GM23338 (cell line): ENCODE results near the gene COQ10B. TPM values are rescaled to one million over a fixed set of nuclear protein-coding genes. Genes with fewer than 3 reads are reported as not detected.

Experiments used
- ATAC-seq: fragments of 200-7000 bp; cut with Tn5 transposase; 3 replicates; pipeline ENCODE4 v1.9.1; 2020
- DNase-seq: peaks from one replicate; pipeline ENCODE4 v3.0.0-alpha.2; 2015; ENCODE audit warnings: low spot score
- H2AFZ ChIP-seq: fragments of 200-600 bp; sonication (generic); 2 replicates; pipeline ENCODE4 v1.8.0; 2016; ENCODE audit warnings: antibody characterized with exemption, mild to moderate bottlenecking, moderate library complexity
- H3F3A ChIP-seq: fragments of 200-600 bp; sonication (generic); replicated peaks from 2 replicates; pipeline ENCODE4 v1.8.0; 2017; ENCODE audit warnings: antibody characterized with exemption, mixed run types, low read depth
- H3K27ac ChIP-seq: fragments of 200-600 bp; sonication (generic); 2 replicates; pipeline ENCODE4 v1.6.1; 2016; ENCODE audit warnings: low read depth
- H3K27me3 ChIP-seq: fragments of 200-600 bp; sonication (generic); 2 replicates; pipeline ENCODE4 v1.8.0; 2016; ENCODE audit warnings: mild to moderate bottlenecking, mixed run types, moderate library complexity; ENCODE audit not compliant: insufficient read depth
- H3K36me3 ChIP-seq: fragments of 200-600 bp; sonication (generic); 2 replicates; pipeline ENCODE4 v1.8.0; 2016; ENCODE audit warnings: mild to moderate bottlenecking; ENCODE audit not compliant: insufficient read depth
- H3K4me1 ChIP-seq: fragments of 200-600 bp; sonication (generic); 2 replicates; pipeline ENCODE4 v1.8.0; 2016; ENCODE audit warnings: mild to moderate bottlenecking, moderate library complexity; ENCODE audit not compliant: insufficient read depth
- H3K4me2 ChIP-seq: fragments of 200-600 bp; sonication (generic); 2 replicates; pipeline ENCODE4 v1.7.1; 2017; ENCODE audit warnings: mixed run types
- H3K4me3 ChIP-seq: fragments of 200-600 bp; sonication (generic); 2 replicates; pipeline ENCODE4 v1.6.1; 2016; ENCODE audit warnings: mixed run types
- H3K79me2 ChIP-seq: fragments of 200-600 bp; sonication (generic); replicated peaks from 2 replicates; pipeline ENCODE4 v1.8.0; 2017; ENCODE audit warnings: mild to moderate bottlenecking; ENCODE audit not compliant: insufficient read depth
- H3K9me2 ChIP-seq: fragments of 200-600 bp; sonication (generic); 2 replicates; pipeline ENCODE4 v1.8.0; 2017; ENCODE audit not compliant: insufficient read depth
- H4K20me1 ChIP-seq: fragments of 200-600 bp; sonication (generic); replicated peaks from 2 replicates; pipeline ENCODE4 v1.8.0; 2017; ENCODE audit warnings: mild to moderate bottlenecking; ENCODE audit not compliant: insufficient read depth
- H3K27ac Mint-ChIP-seq: 2 replicates; pipeline ENCODE4 v1.8.0; 2020; ENCODE audit warnings: inconsistent platforms, mild to moderate bottlenecking, moderate library complexity, mixed read lengths
- H3K27me3 Mint-ChIP-seq: 3 replicates; pipeline ENCODE4 v1.8.0; 2022; ENCODE audit warnings: low read depth, mild to moderate bottlenecking, moderate library complexity, mixed read lengths, inconsistent platforms; ENCODE audit not compliant: insufficient read depth, poor library complexity
- H3K36me3 Mint-ChIP-seq: 3 replicates; pipeline ENCODE4 v1.8.0; 2021; ENCODE audit warnings: low read depth, mild to moderate bottlenecking, inconsistent platforms, moderate library complexity, mixed read lengths
- H3K4me1 Mint-ChIP-seq: 3 replicates; pipeline ENCODE4 v1.8.0; 2020; ENCODE audit warnings: mild to moderate bottlenecking, inconsistent platforms, mixed read lengths
- H3K4me3 Mint-ChIP-seq: 3 replicates; pipeline ENCODE4 v1.8.0; 2021; ENCODE audit warnings: moderate library complexity, mild to moderate bottlenecking, inconsistent platforms, mixed read lengths
- H3K9me3 Mint-ChIP-seq: 3 replicates; pipeline ENCODE4 v1.8.0; 2020; ENCODE audit warnings: moderate library complexity, mild to moderate bottlenecking, inconsistent platforms, mixed read lengths
- CREB1 ChIP-seq: fragments of 250-450 bp; sonication (Bioruptor Pico); IDR thresholded peaks from 2 replicates; pipeline ENCODE4 v1.5.0; 2020; ENCODE audit warnings: low read depth, mild to moderate bottlenecking, moderate library complexity
- NANOG ChIP-seq: IDR thresholded peaks from 2 replicates; pipeline ENCODE4 v1.6.1; 2016; ENCODE audit warnings: antibody characterized with exemption, borderline replicate concordance
- POLR2AphosphoS5 ChIP-seq: IDR thresholded peaks from 2 replicates; pipeline ENCODE4 v1.6.1; 2016; ENCODE audit warnings: antibody characterized with exemption, low read depth
- ZNF114 ChIP-seq: fragments of 250-450 bp; sonication (Bioruptor Pico); IDR thresholded peaks from 2 replicates; pipeline ENCODE4 v1.5.0; 2020; ENCODE audit warnings: mild to moderate bottlenecking, moderate library complexity
- ZNF331 ChIP-seq: fragments of 250-450 bp; sonication (Bioruptor Pico); IDR thresholded peaks from 2 replicates; pipeline ENCODE4 v1.5.0; 2020; ENCODE audit warnings: low read depth, mild to moderate bottlenecking, moderate library complexity
- polyA plus RNA-seq: library from polyadenylated mRNA; unstranded; fragments of >200 nt; fragmentation: Nextera tagmentation; extraction: Ambion mirVana; gene quantifications from 2 replicates; pipeline ENCODE4 v1.2.1, GENCODE V29; 2016
- total RNA-seq: library from RNA; depleted of rRNA; stranded (reverse); fragments of >200 nt; shearing (Covaris generic); gene quantifications from 2 replicates; pipeline ENCODE4 v1.2.3, GENCODE V29; 2014
- TF ChIP-seq, protein P1 (sequence below): fragments of 250-450 bp; sonication (Bioruptor Pico); IDR thresholded peaks from 2 replicates; pipeline ENCODE4 v1.5.0; 2020; ENCODE audit warnings: mild to moderate bottlenecking, moderate library complexity
- TF ChIP-seq, protein P2 (sequence below), 2 experiments: fragments of 200-600 bp in 1 of 2; sonication (generic) in 1 of 2; conservative IDR thresholded peaks; 2 replicates each; pipeline versions ENCODE4 v1.5.1 to v1.6.1; 2016 to 2017; ENCODE audit warnings: antibody characterized with exemption in 2 of 2, low read depth in 2 of 2, mild to moderate bottlenecking in 2 of 2, moderate library complexity in 1 of 2
- TF ChIP-seq, protein P3 (sequence below): IDR thresholded peaks from one replicate; pipeline ENCODE4 v1.6.1; 2018; ENCODE audit warnings: antibody characterized with exemption; ENCODE audit not compliant: unreplicated experiment

The COQ10B gene
- total and polyA plus RNA-seq, 2 experiments from 2014 or later: 26.1 to 27.6 TPM

DNA sequence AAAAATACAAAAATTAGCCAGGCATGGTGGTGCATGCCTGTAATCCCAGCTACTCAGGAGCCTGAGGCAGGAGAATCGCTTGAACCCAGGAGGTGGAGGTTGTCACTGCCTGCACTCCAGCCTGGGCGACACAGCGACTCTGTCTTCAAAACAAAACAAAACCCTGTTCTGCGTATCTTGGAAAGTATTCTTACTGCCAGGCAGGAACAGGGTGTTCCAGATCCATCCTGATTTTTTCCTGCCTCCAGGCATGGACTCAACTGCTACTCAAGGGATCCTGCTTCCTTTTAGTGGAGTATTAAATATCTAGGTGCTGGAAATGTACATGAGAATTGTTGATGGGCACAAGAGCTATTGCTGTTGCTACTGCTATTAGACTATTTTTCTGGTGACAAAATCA is 34.0 kb downstream of the COQ10B start (continued):
- TF ChIP-seq, protein P1, sequence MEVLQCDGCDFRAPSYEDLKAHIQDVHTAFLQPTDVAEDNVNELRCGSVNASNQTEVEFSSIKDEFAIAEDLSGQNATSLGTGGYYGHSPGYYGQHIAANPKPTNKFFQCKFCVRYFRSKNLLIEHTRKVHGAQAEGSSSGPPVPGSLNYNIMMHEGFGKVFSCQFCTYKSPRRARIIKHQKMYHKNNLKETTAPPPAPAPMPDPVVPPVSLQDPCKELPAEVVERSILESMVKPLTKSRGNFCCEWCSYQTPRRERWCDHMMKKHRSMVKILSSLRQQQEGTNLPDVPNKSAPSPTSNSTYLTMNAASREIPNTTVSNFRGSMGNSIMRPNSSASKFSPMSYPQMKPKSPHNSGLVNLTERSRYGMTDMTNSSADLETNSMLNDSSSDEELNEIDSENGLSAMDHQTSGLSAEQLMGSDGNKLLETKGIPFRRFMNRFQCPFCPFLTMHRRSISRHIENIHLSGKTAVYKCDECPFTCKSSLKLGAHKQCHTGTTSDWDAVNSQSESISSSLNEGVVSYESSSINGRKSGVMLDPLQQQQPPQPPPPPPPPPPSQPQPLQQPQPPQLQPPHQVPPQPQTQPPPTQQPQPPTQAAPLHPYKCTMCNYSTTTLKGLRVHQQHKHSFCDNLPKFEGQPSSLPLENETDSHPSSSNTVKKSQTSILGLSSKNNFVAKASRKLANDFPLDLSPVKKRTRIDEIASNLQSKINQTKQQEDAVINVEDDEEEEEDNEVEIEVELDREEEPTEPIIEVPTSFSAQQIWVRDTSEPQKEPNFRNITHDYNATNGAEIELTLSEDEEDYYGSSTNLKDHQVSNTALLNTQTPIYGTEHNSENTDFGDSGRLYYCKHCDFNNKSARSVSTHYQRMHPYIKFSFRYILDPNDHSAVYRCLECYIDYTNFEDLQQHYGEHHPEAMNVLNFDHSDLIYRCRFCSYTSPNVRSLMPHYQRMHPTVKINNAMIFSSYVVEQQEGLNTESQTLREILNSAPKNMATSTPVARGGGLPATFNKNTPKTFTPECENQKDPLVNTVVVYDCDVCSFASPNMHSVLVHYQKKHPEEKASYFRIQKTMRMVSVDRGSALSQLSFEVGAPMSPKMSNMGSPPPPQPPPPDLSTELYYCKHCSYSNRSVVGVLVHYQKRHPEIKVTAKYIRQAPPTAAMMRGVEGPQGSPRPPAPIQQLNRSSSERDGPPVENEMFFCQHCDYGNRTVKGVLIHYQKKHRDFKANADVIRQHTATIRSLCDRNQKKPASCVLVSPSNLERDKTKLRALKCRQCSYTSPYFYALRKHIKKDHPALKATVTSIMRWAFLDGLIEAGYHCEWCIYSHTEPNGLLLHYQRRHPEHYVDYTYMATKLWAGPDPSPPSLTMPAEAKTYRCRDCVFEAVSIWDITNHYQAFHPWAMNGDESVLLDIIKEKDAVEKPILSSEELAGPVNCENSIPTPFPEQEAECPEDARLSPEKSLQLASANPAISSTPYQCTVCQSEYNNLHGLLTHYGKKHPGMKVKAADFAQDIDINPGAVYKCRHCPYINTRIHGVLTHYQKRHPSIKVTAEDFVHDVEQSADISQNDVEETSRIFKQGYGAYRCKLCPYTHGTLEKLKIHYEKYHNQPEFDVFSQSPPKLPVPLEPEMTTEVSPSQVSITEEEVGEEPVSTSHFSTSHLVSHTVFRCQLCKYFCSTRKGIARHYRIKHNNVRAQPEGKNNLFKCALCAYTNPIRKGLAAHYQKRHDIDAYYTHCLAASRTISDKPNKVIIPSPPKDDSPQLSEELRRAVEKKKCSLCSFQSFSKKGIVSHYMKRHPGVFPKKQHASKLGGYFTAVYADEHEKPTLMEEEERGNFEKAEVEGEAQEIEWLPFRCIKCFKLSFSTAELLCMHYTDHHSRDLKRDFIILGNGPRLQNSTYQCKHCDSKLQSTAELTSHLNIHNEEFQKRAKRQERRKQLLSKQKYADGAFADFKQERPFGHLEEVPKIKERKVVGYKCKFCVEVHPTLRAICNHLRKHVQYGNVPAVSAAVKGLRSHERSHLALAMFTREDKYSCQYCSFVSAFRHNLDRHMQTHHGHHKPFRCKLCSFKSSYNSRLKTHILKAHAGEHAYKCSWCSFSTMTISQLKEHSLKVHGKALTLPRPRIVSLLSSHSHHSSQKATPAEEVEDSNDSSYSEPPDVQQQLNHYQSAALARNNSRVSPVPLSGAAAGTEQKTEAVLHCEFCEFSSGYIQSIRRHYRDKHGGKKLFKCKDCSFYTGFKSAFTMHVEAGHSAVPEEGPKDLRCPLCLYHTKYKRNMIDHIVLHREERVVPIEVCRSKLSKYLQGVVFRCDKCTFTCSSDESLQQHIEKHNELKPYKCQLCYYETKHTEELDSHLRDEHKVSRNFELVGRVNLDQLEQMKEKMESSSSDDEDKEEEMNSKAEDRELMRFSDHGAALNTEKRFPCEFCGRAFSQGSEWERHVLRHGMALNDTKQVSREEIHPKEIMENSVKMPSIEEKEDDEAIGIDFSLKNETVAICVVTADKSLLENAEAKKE (CRISPR knock-in tag): no peak
- TF ChIP-seq, protein P2, sequence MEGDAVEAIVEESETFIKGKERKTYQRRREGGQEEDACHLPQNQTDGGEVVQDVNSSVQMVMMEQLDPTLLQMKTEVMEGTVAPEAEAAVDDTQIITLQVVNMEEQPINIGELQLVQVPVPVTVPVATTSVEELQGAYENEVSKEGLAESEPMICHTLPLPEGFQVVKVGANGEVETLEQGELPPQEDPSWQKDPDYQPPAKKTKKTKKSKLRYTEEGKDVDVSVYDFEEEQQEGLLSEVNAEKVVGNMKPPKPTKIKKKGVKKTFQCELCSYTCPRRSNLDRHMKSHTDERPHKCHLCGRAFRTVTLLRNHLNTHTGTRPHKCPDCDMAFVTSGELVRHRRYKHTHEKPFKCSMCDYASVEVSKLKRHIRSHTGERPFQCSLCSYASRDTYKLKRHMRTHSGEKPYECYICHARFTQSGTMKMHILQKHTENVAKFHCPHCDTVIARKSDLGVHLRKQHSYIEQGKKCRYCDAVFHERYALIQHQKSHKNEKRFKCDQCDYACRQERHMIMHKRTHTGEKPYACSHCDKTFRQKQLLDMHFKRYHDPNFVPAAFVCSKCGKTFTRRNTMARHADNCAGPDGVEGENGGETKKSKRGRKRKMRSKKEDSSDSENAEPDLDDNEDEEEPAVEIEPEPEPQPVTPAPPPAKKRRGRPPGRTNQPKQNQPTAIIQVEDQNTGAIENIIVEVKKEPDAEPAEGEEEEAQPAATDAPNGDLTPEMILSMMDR (conservative IDR thresholded peaks at IDR 0.05; ENCODE audit: low read depth in 2 of 2): no peak
- TF ChIP-seq ZNF331 (CRISPR knock-in tag) (no peak), ZNF114 (CRISPR knock-in tag) (no peak), CREB1 (CRISPR knock-in tag) (no peak), NANOG (no peak)

DNA sequence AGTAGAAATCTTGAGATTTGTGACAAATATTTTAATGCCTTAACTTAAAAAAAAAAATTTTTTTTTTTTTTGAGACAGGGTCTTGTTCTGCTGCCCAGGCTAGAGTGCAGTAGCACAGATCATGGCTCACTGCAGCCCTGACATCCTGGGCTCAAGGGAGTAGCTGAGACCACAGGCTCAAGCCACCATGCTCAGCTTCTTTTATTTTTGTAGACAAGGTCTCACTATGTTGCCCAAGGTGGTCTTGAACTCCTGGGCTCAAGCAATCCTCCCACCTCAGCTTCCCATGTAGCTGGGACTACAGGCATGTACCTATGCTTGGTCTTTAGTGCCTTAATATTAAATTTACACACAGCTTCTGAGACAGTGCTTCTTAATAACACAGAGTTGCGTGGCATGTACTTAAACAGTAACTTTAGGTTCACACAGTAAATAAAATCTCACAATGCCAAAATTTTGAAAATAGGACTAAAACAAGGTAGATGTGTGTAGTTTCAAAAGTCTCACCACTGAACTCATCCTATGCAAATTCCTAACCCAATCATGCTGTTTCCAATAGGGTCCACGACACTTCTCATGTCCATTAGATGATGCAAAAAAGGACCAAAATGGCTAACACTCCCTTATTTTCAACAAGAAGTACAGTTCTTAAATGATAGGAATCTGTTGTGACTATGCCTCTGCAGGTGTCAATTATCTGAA is 42.2 kb downstream of the COQ10B start:
- Mint-ChIP-seq H3K4me1 (peaks cover 30% of the 10 kb centered on the region), H3K36me3 (peaks cover 90% of the 10 kb centered on the region), H3K9me3 (peaks cover 8% of the 10 kb centered on the region; the same call in 2 of the 3 replicates), H3K4me3 (peak overlapping the region; percentile 96), H3K27me3 (peaks cover 6% of the 10 kb centered on the region), H3K27ac (no peak overlapping the region)
- TF ChIP-seq POLR2AphosphoS5: peak; percentile 19; the same call in 1 of the 2 replicates
- TF ChIP-seq, protein P3, sequence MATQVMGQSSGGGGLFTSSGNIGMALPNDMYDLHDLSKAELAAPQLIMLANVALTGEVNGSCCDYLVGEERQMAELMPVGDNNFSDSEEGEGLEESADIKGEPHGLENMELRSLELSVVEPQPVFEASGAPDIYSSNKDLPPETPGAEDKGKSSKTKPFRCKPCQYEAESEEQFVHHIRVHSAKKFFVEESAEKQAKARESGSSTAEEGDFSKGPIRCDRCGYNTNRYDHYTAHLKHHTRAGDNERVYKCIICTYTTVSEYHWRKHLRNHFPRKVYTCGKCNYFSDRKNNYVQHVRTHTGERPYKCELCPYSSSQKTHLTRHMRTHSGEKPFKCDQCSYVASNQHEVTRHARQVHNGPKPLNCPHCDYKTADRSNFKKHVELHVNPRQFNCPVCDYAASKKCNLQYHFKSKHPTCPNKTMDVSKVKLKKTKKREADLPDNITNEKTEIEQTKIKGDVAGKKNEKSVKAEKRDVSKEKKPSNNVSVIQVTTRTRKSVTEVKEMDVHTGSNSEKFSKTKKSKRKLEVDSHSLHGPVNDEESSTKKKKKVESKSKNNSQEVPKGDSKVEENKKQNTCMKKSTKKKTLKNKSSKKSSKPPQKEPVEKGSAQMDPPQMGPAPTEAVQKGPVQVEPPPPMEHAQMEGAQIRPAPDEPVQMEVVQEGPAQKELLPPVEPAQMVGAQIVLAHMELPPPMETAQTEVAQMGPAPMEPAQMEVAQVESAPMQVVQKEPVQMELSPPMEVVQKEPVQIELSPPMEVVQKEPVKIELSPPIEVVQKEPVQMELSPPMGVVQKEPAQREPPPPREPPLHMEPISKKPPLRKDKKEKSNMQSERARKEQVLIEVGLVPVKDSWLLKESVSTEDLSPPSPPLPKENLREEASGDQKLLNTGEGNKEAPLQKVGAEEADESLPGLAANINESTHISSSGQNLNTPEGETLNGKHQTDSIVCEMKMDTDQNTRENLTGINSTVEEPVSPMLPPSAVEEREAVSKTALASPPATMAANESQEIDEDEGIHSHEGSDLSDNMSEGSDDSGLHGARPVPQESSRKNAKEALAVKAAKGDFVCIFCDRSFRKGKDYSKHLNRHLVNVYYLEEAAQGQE: no peak
- DNase-seq (no peak), ATAC-seq (no peak)
- Histone ChIP-seq H3K9me2 (no peaks in the 10 kb centered on the region), H3K36me3 (peaks cover 78% of the 10 kb centered on the region), H3K4me3 (peak overlapping the region; percentile 84), H3K4me2 (peak overlapping the region; percentile 94), H3F3A (peaks cover 45% of the 10 kb centered on the region), H4K20me1 (peaks cover 56% of the 10 kb centered on the region), H2AFZ (no peak overlapping the region), H3K4me1 (peaks cover 22% of the 10 kb centered on the region), H3K27ac (peak overlapping the region; percentile 72; the same call in 1 of the 2 replicates), H3K79me2 (peaks cover 71% of the 10 kb centered on the region), H3K27me3 (no peaks in the 10 kb centered on the region)
